ENCODE measurements around the gene LYPD1. TPM values are rescaled to one million over a fixed set of nuclear protein-coding genes. Genes with fewer than 3 reads are reported as not detected.

LYPD1 gene
- total RNA-seq, 1 experiment from 2014 or later, result not detected

DNA sequence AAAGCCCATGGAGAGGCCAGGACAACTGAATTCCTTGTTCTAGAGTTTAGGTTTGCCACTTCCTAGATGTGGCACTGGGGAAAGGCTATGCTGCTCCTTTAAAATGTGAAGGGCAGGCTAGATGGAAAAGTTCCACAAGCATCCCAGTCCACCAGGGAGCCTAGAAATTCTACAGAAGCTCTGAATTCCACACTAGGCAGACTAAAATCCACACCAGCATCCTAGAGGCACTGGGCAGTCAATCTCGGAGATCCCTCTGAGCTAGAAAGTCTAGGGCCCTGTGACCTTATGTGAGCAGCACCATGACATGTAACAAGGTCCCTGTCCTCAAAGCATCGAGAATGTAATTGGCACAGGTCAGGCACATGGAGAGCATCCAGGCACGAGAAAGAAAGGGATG is 71.5 kb downstream of the LYPD1 start:
- CTCF ChIA-PET, result interaction anchor here (0.7 kb wide), 3 partner anchors 56 to 1141 kb away, joined by 3 to 5 read pairs (median 3); no protein-coding TSS in a partner anchor
- POLR2A ChIA-PET, result no interaction called here
- H3K27ac Mint-ChIP-seq (ENCODE audit: low read depth, unreplicated experiment), result no peak overlapping the region
- no peak for DNase-seq (ENCODE audit: unreplicated experiment)
- H3K36me3 Mint-ChIP-seq (ENCODE audit: insufficient read depth, unreplicated experiment), result peaks cover 6% of the 10 kb centered on the region
- no TSS peak for BruUV-seq (replicated peaks)
- intact Hi-C loops (cut with micrococcal nuclease), result no loop called here
- H3K27me3 Mint-ChIP-seq (ENCODE audit: insufficient read depth, unreplicated experiment), result no peaks in the 10 kb centered on the region
- H3K9me3 Mint-ChIP-seq (ENCODE audit: unreplicated experiment), result peaks cover 7% of the 10 kb centered on the region
- H3K4me3 Mint-ChIP-seq (ENCODE audit: unreplicated experiment), result no peak overlapping the region
- H3K4me1 Mint-ChIP-seq (ENCODE audit: insufficient read depth, unreplicated experiment), result no peaks in the 10 kb centered on the region
- TF ChIP-seq, protein P1, sequence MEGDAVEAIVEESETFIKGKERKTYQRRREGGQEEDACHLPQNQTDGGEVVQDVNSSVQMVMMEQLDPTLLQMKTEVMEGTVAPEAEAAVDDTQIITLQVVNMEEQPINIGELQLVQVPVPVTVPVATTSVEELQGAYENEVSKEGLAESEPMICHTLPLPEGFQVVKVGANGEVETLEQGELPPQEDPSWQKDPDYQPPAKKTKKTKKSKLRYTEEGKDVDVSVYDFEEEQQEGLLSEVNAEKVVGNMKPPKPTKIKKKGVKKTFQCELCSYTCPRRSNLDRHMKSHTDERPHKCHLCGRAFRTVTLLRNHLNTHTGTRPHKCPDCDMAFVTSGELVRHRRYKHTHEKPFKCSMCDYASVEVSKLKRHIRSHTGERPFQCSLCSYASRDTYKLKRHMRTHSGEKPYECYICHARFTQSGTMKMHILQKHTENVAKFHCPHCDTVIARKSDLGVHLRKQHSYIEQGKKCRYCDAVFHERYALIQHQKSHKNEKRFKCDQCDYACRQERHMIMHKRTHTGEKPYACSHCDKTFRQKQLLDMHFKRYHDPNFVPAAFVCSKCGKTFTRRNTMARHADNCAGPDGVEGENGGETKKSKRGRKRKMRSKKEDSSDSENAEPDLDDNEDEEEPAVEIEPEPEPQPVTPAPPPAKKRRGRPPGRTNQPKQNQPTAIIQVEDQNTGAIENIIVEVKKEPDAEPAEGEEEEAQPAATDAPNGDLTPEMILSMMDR (IDR thresholded peaks at IDR 0.05; ENCODE audit: unreplicated experiment), result no peak

DNA sequence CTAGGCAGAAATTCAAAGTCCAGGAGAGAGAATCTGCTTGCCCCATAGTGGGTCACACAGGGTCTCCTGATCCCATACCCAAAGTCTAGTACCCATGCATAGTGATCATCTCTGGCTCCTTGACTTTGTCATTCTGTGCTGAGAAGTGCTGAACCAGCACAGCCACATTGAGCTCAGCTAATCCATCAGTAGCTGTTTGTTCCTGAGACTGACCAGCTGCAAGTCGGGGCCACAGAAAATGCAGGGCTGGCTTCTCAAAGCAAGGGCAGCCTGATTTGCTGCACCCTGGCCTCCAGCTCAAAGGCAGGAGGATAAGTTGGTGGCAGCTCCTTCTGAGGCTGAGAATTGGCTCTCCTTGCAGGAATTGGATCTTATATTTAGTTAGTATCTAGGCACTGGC is 72.2 kb downstream of the LYPD1 start:
- no peaks in the 10 kb centered on the region for H3K4me1 Mint-ChIP-seq (ENCODE audit: insufficient read depth, unreplicated experiment)
- no TSS peak for BruUV-seq (replicated peaks)
- H3K27me3 Mint-ChIP-seq (ENCODE audit: insufficient read depth, unreplicated experiment), result no peaks in the 10 kb centered on the region
- TF ChIP-seq, protein P1 (IDR thresholded peaks at IDR 0.05; ENCODE audit: unreplicated experiment), result no peak
- CTCF ChIA-PET, result interaction anchor here (0.7 kb wide), 3 partner anchors 55 to 1392 kb away, joined by 3 to 5 read pairs (median 3); no protein-coding TSS in a partner anchor
- peaks cover 7% of the 10 kb centered on the region for H3K9me3 Mint-ChIP-seq (ENCODE audit: unreplicated experiment)
- no peak overlapping the region for H3K27ac Mint-ChIP-seq (ENCODE audit: low read depth, unreplicated experiment)
- DNase-seq (ENCODE audit: unreplicated experiment), result no peak
- POLR2A ChIA-PET, result no interaction called here
- H3K4me3 Mint-ChIP-seq (ENCODE audit: unreplicated experiment), result no peak overlapping the region
- peaks cover 6% of the 10 kb centered on the region for H3K36me3 Mint-ChIP-seq (ENCODE audit: insufficient read depth, unreplicated experiment)
- intact Hi-C loops (cut with micrococcal nuclease), result no loop called here

DNA sequence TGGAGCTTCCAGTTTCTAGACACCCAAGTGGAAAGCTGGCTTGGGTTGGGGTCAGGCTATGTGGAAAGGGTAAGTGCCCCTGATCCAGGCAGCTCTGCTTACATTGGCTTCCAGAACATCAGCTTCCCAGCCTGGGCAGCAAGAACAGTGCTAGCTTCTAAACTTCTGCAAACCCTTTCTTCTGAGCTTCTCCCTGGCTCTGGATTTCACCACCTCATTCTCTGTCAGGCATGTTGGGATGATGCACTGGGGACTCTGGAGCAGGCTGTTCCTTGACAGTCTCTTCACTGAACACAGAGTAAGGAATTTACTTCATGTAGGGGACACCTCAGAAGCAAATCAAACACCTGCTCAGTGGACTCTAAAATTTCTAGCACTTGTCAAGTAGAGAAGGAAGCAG is 72.8 kb downstream of the LYPD1 start:
- H3K4me3 Mint-ChIP-seq (ENCODE audit: unreplicated experiment), result no peak overlapping the region
- H3K27me3 Mint-ChIP-seq (ENCODE audit: insufficient read depth, unreplicated experiment), result no peaks in the 10 kb centered on the region
- peaks cover 7% of the 10 kb centered on the region for H3K9me3 Mint-ChIP-seq (ENCODE audit: unreplicated experiment)
- ChIA-PET CTCF (no interaction called here), POLR2A (no interaction called here)
- H3K4me1 Mint-ChIP-seq (ENCODE audit: insufficient read depth, unreplicated experiment), result no peaks in the 10 kb centered on the region
- no TSS peak for BruUV-seq (replicated peaks)
- TF ChIP-seq, protein P1 (IDR thresholded peaks at IDR 0.05; ENCODE audit: unreplicated experiment), result no peak
- DNase-seq (ENCODE audit: unreplicated experiment), result no peak
- H3K27ac Mint-ChIP-seq (ENCODE audit: low read depth, unreplicated experiment), result no peak overlapping the region
- intact Hi-C loops (cut with micrococcal nuclease), result no loop called here
- H3K36me3 Mint-ChIP-seq (ENCODE audit: insufficient read depth, unreplicated experiment), result peaks cover 6% of the 10 kb centered on the region

DNA sequence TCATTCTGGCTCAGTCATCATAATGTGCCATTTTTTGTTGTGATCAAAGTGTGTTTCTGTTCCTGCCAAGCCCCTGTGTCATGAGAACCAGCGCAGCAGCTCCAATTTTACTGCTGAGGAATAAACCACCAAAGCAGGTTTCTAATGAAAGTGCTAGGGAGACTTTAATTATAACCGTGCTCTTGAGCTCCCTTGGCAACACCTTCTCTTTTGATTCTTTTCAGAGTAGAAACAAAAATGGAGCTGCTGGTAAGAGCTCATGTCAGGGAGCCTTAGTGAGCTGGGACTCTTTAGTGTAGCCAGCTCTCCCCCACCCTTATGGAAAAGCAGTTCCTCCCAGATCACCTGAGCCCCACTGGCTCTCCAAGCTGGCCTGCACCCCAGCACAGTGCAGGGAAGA is 74.3 kb downstream of the LYPD1 start:
- H3K27me3 Mint-ChIP-seq (ENCODE audit: insufficient read depth, unreplicated experiment), result no peaks in the 10 kb centered on the region
- CTCF ChIA-PET, result interaction anchor here (0.7 kb wide), 1 partner anchor 80 kb away, joined by 4 read pairs; no protein-coding TSS in a partner anchor
- no peaks in the 10 kb centered on the region for H3K4me1 Mint-ChIP-seq (ENCODE audit: insufficient read depth, unreplicated experiment)
- BruUV-seq (replicated peaks), result no TSS peak
- no peak overlapping the region for H3K27ac Mint-ChIP-seq (ENCODE audit: low read depth, unreplicated experiment)
- intact Hi-C loops (cut with micrococcal nuclease), result no loop called here
- peaks cover 7% of the 10 kb centered on the region for H3K9me3 Mint-ChIP-seq (ENCODE audit: unreplicated experiment)
- DNase-seq (ENCODE audit: unreplicated experiment), result no peak
- TF ChIP-seq, protein P1 (IDR thresholded peaks at IDR 0.05; ENCODE audit: unreplicated experiment), result no peak
- POLR2A ChIA-PET, result no interaction called here
- H3K36me3 Mint-ChIP-seq (ENCODE audit: insufficient read depth, unreplicated experiment), result peaks cover 6% of the 10 kb centered on the region
- no peak overlapping the region for H3K4me3 Mint-ChIP-seq (ENCODE audit: unreplicated experiment)

Measured in MCF 10A (cell line).